HG02610 (cell line): ENCODE results near the gene MACROD1.

ENCODE experiments used
- ATAC-seq: cut with Tn5 transposase; IDR thresholded peaks from one replicate; pipeline ENCODE4 v1.9.1; 2021; ENCODE audit warnings: mild to moderate bottlenecking, moderate library complexity; ENCODE audit not compliant: unreplicated experiment

Gene MACROD1

GRCh38 chr11:64131683-64132190 is 34.2 kb downstream of the MACROD1 start:
- ATAC-seq = no peak

DNA sequence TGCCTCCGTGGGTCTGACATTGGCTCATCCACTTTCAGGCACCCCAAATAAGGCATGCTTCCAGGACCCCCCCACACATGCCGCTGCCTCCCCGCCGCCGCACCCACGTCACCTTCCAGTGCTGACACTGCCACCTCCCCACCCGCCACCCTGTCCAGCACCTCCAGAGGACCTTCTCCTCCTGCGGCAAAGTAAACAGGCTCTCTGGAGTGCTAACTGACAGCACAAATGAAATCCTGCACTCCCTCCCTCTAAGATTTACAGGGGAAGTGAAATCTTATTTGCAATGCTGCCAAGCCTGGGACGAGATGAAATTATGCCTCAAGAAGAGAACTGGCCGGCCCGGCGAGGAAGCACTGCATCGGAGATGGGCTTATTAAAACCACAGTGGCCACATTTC is 35.3 kb downstream of the MACROD1 start:
- no peak for ATAC-seq

GRCh38 chr11:64129403-64129802 is 36.5 kb downstream of the MACROD1 start:
- no peak for ATAC-seq

DNA sequence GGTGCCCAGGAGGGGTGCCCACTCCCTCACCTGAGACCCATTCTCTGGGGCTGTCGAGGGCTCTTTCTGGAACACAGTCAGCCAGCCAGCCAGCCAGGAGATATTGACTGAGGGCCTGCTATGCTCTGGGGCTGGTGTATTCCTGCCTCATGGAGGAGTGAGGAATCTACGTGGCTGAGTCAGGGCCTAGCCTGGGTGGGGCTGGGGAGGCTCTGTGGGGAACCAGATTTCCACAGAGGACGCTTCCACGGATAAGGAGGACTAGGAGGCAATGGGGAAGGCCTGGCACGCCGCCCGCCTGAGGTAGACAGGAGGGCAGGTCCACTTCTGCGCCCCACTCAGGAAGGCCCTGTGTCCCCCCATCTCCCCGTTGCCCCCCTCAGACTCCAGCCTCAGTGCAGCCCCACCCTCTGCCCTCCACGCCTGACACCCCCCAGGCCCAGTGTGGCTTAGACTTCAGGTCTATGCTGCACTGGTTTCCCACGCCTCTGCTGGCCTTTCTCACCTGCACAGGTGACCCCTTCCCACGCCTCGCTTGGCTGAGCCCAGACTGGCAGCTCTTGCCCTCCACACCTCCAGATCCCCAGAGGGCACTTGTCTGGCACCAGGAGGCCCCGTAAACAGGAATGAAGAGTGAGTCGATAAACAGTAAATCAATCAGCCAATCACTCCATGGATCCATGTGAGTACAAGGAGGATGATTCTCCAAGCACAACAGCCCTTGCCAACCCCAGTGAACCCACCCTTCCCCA is 37.5 kb downstream of the MACROD1 start:
- no peak for ATAC-seq

DNA sequence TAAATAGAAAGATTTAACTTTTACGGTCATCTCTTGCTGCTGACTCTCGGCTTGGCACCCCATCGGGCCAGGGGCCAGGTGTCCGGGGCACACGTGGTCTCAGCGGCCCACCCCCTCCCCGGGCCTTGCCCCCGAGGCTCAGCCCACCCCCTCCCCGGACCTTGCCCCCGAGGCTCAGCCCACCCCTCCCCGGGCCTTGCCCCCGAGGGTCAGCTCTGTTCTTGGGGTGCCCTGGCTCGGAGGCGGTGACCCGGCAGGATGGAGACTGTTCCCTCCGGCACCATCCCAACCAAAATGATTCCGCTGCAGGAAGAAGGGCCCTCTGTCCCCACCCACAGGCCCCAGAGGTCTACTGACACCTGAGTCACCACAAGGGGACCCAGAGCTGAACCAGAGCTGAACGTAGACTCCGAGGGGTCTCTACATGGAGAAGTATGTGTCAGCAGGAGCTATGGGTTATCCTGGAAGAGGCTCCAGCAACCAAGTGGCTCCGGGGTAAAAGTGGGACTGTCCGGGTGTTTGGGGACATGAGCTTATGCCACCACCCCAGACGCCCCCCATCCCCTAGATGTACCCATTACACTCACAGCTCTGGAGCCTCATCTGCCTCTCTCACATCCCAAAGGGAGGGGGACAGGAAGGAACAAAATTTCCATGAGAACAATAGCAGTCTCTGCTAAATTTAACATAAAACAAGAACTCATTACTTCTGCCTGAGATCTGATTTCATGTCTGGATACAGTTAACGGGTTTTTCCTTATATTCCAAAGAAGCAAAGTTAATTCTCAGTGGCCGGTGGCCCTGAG is 38.4 kb downstream of the MACROD1 start:
- ATAC-seq = no peak

- no peak for ATAC-seq
These were observed 39.1 kb downstream of the MACROD1 start for GRCh38 chr11:64126796-64127195.

- no peak for ATAC-seq
These were observed 39.5 kb downstream of the MACROD1 start for GRCh38 chr11:64126371-64126770.

- ATAC-seq = no peak
These were observed 40.2 kb downstream of the MACROD1 start for GRCh38 chr11:64125676-64126075.

- ATAC-seq = no peak
These were observed 41.8 kb downstream of the MACROD1 start for GRCh38 chr11:64124147-64124546.

DNA sequence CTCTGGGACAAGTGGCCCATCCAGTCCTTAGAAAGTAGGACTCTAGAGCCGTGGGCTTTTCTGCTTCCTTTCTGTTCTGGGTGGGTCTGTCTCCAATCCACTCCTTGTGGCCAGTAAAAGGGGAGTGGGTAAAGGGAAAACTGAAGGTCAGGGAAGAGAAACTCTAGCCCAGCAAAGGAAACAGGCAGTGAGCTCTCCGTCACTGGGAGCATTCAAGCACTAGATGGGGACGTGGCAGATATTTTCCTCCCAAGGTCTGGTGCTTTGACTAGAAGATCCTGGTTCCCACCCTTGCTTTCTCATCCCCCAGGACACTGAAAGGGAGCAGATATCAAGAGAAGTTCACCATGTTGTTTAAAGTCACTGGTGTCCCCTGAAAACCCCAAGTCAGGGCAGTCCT is 42.2 kb downstream of the MACROD1 start:
- no peak for ATAC-seq

- ATAC-seq = no peak
These were observed 43.2 kb downstream of the MACROD1 start for GRCh38 chr11:64122411-64123410.

- no peak for ATAC-seq
These were observed 44.1 kb downstream of the MACROD1 start for GRCh38 chr11:64121663-64122410.

DNA sequence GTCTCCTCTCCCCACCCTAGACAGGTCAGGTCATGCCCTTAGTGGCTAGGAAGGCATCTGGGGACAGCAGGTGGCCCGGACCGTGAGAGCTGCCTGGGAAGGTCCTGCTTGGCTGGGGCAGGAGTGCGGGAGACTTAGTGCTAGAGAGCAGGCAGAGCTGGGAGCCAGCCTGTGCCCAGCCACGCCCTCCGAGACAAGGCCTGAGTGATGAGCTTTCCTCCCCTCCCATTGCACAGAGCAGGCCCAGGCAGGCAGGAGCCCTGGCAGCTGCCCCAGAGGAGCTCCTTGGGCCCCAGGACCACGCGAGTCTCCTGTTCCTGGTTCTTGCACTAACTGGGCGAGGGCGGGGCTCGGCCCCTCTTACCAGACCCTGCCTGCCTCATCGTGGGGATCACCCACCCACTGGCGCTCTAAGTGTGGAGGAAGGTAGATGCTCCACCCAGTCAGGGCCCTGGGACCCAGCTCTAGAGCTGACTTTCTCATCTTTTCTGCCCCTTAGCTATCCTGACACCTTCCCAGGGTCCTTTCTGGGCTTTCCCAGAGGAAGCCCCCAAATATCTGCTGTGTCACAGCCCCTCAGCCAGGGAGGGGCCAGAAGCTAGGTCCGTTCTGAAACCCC is 44.9 kb downstream of the MACROD1 start:
- no peak for ATAC-seq

DNA sequence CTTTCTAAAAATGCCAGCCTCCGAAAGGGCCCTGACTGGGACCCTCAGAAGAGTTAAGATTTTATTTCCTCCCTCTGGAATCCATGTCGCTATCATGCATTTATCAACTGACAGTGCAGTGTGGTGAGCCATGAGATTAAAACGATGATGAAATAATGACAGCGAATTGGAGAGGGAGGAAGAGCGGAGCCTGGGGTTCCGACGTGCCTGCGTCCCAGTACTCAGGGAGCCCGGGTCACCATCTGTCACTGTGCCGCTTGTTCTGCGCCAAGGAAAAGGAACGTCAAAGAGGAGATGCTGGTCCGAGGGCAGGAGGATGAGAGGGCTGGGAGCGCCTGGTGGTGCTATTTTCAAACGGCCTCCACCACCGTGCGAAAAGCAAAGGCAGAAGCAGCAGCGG is 46.2 kb downstream of the MACROD1 start:
- no peak for ATAC-seq

DNA sequence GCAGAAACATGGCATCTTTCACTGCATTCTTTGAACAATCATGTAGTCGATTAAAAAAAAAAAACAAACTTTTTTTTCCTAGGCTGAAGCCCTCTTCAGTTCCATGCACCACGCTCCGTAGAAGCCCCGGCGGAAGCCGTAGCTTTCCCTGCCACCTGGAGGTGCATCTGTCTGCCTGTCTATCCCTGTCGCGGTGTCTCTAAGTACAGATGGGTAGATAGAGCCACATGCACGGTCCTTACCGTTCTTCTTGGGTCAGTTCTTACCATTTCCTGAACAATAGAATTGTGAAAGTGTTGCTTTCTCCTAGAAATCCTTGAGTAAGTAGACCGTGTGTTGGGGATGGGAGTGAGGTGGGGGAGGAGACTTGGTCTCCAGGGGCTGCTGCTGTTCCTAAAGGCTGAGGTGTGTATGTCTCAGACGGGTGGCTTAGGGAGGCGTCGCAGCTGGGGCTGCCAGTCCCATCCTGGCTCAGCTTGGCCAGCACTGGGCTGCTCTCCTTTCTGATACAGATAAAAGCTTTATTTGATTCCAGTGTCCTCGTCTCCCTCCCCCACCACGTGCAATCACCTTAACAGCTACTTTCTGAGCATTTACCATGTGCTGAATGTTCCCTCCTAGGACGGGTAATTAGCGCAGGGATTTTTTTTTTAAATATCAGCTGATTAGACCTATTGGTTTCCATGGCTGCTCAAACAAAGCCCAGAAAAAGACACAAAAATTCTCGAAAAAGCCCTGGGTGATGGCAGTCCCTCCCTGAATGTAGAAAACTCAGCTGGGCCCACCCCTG is 46.8 kb downstream of the MACROD1 start:
- no peak for ATAC-seq

DNA sequence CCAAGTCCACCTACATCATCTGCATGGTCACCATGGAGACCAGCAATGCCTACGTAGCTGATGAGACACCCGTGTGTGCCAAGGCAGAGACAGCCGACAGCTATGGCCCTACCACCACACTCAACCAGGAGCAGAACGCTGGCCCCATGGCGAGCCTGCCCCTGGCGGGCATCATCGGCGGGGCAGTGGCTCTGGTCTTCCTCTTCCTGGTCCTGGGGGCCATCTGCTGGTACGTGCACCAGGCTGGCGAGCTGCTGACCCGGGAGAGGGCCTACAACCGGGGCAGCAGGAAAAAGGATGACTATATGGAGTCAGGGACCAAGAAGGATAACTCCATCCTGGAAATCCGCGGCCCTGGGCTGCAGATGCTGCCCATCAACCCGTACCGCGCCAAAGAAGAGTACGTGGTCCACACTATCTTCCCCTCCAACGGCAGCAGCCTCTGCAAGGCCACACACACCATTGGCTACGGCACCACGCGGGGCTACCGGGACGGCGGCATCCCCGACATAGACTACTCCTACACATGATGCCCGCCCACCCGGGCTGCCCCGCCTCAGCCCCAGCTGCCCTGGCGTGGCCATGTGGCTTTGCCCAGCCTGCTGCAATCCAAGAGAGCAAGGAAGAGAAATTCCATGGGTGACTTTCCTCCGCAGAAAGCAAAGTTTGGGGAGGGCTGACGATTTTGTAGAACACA is 48.0 kb downstream of the MACROD1 start:
- no peak for ATAC-seq

DNA sequence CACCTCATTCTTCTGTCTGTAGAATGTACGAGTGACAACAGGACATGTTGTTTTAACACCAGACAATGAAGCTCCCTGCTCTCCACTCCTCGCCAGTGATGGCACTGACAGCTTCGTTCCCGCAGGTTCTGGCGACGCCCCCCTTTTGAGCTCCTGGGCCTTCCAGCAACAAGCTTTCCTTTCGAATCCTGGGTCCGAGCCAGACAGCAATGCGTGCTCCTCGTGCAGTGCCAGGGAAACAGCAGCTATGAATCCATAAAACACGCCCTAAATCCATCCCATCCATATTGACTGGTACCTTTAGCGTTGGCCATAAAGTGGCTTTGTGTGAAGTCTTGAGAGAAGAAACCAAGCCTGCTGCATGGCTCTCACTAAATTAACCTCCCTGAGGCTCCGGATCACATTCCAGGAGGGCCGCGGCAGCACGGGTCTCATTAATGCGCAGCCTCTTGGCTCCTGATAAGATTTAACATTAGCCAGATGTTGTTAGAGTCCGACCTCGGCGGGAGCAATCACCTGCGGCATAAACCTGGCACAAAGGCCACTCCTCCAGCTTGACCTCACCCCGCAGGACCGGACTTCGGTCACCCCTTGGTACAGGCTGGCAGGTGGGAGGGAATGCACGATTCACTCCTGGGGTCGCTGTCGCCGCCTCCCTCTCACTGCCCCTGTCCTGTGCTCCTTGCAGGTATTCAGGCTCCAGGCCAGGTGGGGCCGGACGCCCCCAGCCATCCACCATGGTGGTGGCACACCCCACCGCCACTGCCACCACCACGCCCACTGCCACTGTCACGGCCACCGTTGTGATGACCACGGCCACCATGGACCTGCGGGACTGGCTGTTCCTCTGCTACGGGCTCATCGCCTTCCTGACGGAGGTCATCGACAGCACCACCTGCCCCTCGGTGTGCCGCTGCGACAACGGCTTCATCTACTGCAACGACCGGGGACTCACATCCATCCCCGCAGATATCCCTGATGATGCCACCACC is 50.1 kb downstream of the MACROD1 start:
- ATAC-seq = no peak
